SK-MEL-5 (cell line): ENCODE results near the gene ZNF775. TPM values are rescaled to one million over a fixed set of nuclear protein-coding genes. Genes with fewer than 3 reads are reported as not detected.
"Not testable (repeated sequence)": the region's sequence is repeated elsewhere in the genome, so short reads cannot be mapped to it uniquely, and the experiment has no call there.

ENCODE experiments used
- DNase-seq: peaks from one replicate; pipeline ENCODE4 v3.0.0-alpha.2; 2016; ENCODE audit warnings: low read depth, low spot score
- in situ Hi-C: cut with HindIII; loops from 2 replicates; pipeline ENCODE4 v1.10.0; 2016; ENCODE audit warnings: low sequenced_read_pairs, high pct_unique_total_duplicates, low pct_unique_long_range_greater_than_20kb
- total RNA-seq: library from RNA; depleted of rRNA; stranded (reverse); fragments of >200 nt; shearing (Covaris generic); gene quantifications from 2 replicates; pipeline ENCODE4 v1.2.3, GENCODE V29; 2014

Gene ZNF775
- total RNA-seq, 1 experiment from 2014 or later, result 10.4 TPM

DNA sequence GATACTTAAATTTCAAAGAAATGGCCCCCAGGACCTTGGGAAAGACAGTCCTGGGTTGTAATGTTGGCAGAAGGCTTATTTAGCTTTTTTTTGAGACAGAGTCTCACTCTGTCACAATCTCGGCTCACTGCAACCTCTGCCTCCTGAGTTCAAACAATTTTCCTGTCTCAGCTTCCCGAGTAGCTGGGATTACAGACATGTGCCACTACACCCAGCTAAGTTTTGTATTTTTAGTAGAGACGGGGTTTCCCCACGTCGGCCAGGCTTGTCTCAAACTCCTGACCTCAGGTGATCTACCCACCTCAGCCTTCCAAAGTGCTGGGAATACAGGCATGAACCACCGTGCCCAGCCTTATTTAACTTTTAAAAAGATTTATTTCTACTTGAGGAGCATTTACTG lies 6.8 kb downstream of the ZNF775 start:
- DNase-seq, in situ Hi-C loops: not testable (repeated sequence)

DNA sequence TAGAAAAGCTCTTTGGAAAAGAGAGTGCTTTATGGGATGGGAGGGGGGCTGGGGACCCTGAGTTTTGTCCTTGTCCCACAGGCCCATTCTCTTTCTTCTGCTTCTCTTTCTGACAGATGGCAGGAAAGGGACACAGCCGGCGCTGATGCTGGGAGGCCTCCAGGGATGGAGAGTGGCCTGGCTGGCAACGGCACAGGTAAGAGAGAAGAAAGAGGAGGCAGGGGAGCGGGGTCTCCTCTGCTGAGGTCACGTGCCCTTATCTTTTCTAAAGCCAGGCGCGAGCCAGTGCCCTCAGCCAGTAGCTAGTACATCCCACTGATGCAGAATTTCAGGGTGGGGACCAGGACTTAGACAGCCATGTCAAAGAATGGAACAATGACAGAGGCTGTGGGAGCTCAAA lies 9.2 kb downstream of the ZNF775 start:
- no peak for DNase-seq
- in situ Hi-C loops, result no loop called here

DNA sequence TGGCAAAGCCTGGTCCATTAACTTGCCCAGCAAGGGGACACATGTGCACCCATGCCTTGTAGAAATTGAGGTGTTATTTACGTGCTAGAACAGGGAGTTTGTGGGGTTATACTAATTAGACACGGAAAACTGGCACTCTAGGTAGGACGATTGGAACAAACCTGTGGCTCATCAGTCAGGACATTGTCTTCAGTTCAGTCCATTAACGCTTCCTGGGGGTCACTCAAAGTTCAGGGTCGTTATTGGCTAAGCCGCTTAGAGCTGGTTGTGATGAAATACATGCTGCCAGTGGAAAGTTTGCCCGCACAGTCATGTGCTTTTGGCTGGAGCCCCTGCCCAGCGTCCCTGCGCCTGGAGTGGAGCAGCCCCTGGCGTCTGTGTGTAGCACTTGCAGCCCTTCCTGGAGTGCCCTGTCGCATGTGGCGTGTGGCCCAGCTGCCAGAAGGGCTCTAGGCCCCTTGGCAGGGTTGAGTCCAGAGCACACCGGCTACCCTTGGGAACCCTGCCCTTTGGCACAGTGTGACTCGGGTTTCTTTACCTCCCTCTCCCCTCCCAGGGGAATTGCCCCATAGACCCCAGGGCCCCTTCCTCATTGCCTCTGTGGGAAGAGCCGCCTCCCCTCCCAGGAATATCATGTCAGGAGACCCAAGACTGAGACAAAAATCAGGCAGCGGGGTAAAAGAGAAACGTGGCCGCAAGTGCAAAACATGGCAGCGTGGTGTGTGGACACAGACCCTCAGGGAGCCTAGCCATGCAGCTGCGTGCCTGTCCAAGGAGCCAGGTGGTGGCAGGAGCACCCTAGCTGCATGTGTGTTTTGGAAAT lies 9.8 kb downstream of the ZNF775 start:
- in situ Hi-C loops, result no loop called here

DNA sequence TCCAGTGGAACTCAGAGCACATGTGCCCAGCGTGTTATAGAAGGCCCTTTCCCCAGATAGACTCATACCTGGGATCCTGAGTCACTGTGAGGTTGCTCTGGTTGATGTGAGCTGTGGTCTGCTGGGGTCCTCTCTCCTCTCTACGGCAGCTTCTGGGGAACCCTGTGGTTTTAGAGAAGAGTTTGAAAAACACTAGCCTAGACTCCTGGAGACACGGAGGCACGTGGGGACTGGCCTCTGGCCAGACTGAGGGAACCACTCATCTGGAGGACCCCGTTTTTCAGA lies 10.3 kb downstream of the ZNF775 start:
- in situ Hi-C loops, result no loop called here

More for the DNA sequence above, 9.8 kb downstream of the ZNF775 start:
- DNase-seq, result peak; percentile 81

DNA sequence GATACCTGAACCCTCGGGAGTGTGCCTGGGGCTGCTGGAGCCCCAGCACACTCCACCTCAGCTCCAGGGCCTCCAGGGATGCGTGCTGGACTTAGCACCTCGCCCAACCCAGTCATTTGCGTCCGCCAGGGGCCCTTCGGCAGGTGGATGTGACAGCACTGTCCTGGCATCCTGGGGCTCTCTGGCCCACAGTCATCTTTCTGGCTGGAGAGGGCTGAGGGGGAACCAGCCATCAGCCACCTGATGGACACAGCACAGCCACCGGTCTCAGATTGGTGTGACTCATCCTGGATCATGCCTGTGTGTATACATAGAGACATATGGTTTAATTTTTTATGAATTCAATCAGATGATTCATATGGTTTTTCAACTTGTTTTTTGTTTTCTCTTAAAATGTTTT lies 11.1 kb downstream of the ZNF775 start:
- in situ Hi-C loops, result no loop called here
- no peak for DNase-seq

More for the DNA sequence above, 10.3 kb downstream of the ZNF775 start:
- DNase-seq, result no peak

DNA sequence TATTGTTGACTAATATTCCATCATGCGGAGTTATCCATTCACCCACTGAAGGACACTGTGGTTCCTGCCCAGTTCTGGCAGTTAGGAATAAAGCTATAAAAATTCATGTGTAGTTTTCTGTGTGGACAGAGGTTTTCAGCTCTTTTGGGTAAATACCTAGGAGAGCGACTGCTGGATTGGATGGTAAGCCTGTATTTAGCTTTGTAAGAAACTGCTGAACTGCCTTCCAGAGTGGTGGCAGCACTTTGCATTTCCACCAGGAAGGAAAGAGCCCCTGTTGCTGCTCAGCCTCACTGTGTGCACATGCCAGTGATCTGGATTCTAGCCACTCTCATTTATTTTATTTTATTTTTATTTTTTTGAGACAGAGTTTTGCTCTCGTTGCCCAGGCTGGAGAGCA lies 14.2 kb downstream of the ZNF775 start:
- in situ Hi-C loops, result no loop called here
- DNase-seq, result no peak

DNA sequence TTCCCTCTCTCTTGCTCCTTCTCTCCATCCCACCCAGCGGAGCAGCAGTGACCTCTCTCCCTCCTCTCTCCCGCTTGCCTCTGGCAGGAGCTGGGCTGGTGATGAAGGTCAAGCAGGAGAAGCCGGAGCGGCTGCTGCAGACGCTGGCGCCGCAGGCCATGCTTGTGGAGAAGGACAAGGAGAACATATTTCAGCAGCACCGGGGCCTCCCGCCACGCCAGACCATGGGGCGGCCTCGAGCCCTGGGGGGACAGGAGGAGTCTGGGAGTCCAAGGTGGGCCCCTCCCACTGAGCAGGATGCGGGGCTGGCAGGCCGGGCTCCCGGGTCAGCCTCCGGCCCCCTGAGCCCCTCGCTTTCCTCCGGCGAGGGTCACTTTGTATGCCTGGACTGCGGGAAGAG lies 17.3 kb downstream of the ZNF775 start:
- in situ Hi-C loops, result no loop called here
- no peak for DNase-seq

DNA sequence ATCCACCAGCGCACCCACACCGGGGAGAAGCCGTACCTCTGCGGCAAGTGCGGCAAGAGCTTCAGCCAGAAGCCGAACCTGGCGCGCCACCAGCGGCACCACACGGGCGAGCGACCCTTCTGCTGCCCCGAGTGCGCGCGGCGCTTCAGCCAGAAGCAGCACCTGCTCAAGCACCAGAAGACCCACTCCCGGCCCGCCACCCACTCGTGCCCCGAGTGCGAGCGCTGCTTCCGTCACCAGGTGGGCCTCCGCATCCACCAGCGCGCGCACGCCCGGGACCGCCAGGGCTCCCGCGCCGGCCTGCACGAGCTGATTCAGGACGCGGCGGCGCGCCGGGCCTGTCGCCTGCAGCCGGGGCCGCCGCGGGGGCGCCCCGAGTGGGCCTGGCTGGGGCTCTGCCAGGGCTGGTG lies 17.7 kb downstream of the ZNF775 start:
- in situ Hi-C loops, result no loop called here
- no peak for DNase-seq

DNA sequence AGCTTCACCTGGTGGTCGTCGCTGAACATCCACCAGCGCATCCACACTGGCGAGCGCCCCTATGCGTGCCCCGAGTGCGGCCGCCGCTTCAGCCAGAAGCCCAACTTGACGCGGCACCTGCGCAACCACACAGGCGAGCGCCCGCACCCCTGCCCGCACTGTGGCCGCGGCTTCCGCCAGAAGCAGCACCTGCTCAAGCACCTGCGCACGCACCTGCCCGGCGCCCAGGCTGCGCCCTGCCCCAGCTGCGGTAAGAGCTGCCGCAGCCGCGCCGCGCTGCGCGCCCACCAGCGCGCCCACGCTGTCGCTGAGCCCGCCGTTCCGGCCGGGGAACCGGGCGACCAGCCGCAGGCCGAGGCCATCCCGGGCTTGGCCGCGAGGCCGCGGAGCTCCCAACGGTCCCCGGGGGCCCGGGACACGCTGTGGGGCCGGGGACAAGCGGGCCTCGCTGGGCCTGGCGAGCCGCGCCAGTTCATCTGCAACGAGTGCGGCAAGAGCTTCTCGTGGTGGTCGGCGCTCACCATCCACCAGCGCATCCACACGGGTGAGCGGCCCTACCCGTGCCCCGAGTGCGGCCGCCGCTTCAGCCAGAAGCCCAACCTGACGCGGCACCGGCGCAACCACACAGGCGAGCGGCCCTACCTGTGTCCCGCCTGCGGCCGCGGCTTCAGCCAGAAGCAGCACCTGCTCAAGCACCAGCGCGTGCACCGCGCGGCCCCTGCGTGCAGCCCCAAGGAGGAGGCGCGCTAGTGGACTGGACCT lies 18.4 kb downstream of the ZNF775 start:
- no peak for DNase-seq
- in situ Hi-C loops, result no loop called here

DNA sequence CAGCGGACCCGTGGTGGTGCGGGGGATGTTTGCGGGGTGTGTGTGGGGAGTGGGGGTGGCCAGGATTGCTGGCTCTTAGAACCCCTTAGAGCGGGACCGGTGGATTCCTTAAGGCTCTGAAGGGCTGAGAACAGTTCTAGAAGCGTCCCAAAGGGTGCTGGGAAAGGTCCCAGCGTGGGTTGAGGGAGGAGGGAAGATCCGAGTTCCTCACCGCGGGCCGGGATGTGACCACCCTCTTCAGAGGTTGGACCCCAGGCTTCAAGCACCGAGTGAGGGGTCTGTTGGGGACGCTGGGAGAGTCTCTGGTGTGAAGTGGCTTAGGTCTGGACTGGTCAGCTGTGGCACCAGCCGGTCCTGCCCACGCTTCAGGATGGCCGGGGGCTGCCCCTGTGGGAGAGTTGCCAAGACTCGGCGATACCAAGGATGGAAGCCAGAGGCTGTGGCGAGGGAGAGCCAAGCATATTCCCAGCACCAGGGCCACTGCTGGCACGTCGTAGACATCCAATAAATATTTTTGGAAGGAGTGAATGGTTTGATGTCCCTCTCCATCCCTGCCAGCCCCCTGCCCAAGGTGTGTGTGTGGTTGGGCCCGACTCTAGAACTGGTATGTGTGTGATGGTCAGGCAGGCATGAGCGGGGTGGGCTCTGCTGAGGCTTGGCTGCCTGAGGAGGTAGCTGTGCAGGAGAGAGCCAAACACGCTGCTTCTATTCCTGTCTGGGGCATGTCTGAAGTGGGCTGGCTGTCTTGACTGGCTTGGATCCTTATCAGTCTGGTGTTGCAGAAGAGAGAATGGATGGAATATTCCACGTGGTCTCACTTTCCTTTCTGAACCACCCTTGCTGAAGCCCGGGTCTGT lies 19.2 kb downstream of the ZNF775 start:
- in situ Hi-C loops, result no loop called here
- DNase-seq, result no peak

DNA sequence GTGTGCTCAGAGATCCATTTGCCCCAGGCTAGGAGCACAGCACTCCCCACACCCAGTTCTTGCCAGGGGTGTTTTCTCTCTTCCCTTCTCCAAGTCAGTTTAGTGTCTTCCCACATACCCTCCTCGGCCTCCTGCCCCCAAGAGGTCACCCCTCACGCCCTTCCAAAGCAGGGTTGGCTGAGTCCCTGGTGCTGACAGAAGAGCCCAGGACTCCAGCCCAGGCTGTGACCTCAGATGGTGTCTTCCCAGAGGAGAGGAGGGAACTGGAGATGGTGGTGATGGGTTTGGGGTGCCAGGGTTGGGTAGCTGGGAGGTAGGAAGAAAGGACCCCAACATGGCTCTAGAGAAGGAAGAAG lies 19.8 kb downstream of the ZNF775 start:
- in situ Hi-C loops, result no loop called here

DNA sequence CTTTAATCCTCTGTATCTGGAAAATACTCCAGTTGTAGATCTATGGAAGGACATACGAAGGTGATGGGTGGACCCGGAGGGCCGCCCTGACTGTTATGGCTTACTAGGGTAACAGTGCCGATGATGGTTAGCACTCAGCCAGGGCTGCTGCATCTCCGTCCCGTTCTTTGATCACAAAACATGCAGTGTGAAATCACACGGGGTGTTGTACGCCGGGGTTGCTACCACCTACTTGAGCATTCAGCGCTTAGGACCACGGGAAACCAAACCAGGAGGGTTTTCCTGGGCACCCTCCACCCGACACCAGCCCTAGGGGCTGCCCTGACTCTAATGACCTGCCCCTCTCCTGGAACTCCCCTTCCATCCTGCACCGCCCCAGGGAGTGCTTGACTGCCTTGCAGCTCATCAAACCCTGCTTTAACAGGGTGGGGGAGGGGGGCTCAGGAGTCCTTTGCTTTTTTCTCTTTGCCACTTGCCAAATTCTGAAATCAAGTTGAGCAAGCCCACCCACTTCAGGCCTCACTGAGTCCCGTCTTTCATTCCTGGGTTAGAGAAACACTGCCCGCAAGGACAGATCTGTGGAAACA lies 20.4 kb downstream of the ZNF775 start:
- in situ Hi-C loops, result no loop called here
- DNase-seq, result no peak

More for the DNA sequence above, 19.8 kb downstream of the ZNF775 start:
- DNase-seq, result no peak

DNA sequence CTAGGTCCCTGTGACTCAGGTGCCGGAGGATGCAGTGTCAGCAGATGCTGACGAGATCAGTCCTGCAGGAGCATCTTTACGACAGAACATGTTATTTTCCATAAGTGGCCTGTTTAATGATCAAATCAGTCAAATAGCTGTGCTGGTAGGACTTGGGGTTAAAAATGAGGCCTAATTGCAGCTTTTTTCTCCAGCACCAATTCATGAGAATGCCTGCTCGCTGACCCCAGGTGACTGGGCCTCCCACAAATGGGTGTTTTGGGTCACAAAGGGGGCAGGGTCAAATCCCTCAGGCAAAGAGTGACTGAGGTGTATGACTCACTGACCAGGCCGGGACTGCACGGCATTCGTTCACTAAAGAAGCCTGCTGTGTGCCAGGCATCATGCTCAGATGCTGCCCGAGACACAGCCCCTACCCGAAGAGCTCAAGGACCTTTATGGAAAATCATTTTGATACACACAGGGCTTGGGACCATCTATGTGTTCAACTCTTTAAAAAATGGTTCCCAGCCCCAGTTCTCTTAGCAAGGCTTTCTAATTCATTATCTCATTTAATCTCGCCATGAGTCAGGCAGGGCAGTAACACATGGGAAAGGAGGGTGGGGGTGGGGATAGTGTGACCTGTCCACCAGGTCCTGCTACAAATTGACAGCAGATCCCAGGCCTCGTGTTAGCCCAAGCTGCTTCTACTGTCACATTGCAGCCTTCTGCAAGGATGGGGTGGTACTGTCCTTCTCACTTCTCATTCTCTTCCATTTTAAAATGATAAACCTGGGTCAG lies 21.1 kb downstream of the ZNF775 start:
- in situ Hi-C loops, result no loop called here
- DNase-seq, result no peak

DNA sequence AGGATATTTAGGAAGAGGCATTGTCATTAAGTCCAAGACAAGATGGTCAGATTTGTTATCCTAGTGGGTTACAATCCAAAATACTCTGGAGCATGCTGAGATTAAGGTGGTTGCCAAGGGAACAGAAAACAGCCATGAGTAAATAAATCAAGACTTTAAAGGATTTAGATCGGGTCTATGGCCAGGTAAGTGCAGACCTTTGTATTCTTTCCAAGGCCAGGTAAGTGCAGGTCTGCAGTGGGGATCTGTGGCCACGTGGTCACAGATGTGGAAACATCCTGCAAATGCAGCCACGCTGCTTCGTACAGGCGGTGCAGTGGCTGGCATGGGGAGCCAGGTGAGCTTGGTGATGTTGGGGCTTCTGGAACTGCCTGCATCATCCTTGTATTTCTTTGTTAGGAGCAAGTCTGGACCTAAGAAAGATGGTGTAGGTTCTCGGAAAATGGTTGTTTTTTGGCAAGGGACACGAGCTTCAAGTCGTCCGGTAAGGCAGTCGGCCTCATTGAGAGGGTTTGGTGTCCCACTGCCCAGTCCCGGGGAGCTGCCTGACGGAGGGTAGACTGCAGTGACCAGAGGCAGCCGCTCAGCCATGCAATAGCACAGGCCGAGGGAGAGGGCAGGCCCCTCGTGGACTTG lies 21.8 kb downstream of the ZNF775 start:
- in situ Hi-C loops, result no loop called here
- DNase-seq, result no peak

DNA sequence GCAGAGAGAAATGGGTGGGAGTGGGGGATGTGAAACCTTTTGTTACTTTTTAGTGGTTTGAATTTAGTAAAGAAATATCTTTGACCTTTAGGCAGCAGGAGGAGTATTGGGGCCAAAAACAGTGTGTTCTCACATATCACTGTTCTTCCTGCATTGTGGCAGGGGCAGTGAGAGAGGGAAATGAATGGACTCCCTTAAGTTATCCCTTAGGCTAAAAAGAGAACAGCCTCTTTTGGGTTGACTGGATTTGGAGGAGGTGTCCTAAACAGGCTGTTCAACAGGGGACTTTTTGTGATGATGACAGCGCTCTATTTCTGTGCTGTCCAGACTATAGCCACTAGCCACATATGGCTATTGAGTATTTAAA lies 22.3 kb downstream of the ZNF775 start:
- in situ Hi-C loops, result no loop called here

DNA sequence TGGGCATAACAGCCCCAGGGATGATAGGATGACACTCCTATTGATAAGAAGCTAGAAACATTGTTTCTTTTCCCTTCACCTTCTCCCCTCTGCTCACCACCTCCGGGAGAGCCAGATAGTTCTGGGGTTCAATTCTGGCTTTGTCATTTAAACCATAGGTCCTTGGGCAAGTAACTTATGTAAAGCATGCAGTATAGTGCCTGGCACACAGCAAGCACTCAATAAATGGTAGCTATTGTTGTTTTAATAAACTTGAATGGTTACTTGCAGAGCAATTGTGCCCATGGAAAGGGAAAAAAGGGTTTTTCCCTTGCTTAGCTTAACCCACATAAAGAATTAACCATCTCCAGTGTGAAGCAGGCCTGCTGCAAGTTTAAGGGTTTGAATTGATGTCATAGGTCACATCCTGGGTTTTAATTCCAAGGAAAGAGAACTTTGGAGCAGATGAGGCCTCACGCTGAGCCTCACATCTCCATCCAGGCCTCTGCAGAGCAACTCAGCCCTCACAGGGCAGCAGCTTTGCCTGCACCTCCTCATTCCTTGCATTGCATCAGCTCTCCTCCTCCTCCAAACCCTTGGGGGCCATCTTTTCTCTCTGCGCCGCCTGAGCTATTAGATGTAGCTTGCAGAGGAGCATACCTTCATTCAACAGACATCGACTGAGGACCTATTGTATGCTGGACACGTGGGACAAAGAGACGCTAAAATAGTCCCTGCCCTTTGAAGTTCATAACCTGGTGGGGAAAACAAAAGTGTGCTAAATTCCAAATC lies 22.9 kb downstream of the ZNF775 start:
- DNase-seq, result no peak
- in situ Hi-C loops, result no loop called here

More for the DNA sequence above, 22.3 kb downstream of the ZNF775 start:
- peak; percentile 86 for DNase-seq
